Right ventricle myocardium superior (tissue), 1 donor: ENCODE measurements around the gene ATP1A2. TPM values are rescaled to one million over a fixed set of nuclear protein-coding genes. Genes with fewer than 3 reads are reported as not detected.

Experiments
- ATAC-seq: fragments of 200-7000 bp; cut with Tn5 transposase; one replicate; pipeline ENCODE4 v1.9.1; 2020; ENCODE audit warnings: mild to moderate bottlenecking; ENCODE audit not compliant: poor library complexity
- DNase-seq: peaks from one replicate; pipeline ENCODE4 v3.0.0-alpha.2; 2020
- intact Hi-C: fragments of 100-400 bp; cut with DNase I; formaldehyde crosslinking; loops from one replicate; pipeline ENCODE4 v1.11.2; 2022
- total RNA-seq: library from RNA; stranded (reverse); fragmentation: NEBNext Ultra II Directional; extraction: Animal tissue kit (Norgen Biotek cat#: 25700); gene quantifications from one replicate; pipeline ENCODE4 v1.2.1, GENCODE V29; 2021
- donor health status: DM: no; HTN: yes; CAD: no; lungs with severe emphysema.

The ATP1A2 gene
- total RNA-seq, 1 donor from 2014 or later: 210 TPM

GRCh38 chr1:160131803-160132565 is 16.4 kb downstream of the ATP1A2 start:
- DNase-seq (peak; percentile 68), ATAC-seq (peak; percentile 89)
- intact Hi-C loops: no loop called here

- intact Hi-C loops: no loop called here
- DNase-seq (no peak), ATAC-seq (no peak)
These were observed 18.6 kb downstream of the ATP1A2 start for GRCh38 chr1:160133990-160134770.

GRCh38 chr1:160134791-160135572 is 19.4 kb downstream of the ATP1A2 start:
- intact Hi-C loops: no loop called here
- DNase-seq: no peak
- ATAC-seq: no peak

DNA sequence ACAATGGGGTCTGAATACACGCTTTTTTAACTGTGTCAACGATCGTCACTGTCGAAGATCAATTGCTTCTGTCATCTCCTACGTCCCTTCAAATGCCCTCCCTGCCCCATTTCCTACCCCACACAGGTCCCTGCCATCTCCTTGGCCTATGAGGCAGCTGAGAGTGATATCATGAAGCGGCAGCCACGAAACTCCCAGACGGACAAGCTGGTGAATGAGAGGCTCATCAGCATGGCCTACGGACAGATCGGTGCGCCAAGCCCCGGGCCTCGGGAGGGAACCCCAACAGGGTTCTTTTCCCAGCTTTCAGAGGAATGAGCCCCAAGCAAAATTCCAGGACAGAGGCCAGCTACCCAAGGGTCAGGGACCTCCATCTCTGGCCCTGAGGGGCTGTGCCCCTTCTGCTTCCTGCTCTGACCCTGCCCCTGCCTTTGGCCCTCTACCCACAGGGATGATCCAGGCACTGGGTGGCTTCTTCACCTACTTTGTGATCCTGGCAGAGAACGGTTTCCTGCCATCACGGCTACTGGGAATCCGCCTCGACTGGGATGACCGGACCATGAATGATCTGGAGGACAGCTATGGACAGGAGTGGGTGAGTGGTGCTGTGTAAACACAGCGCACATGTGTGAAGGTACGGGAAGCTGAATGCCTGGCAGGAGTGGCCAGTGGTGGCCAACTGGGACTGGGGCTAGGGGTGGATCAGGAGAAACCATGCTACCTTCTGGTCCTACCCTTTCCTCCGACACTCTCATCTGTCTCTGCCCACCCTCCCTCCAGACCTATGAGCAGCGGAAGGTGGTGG is 20.8 kb downstream of the ATP1A2 start:
- ATAC-seq (no peak), DNase-seq (no peak)
- intact Hi-C loops: no loop called here

DNA sequence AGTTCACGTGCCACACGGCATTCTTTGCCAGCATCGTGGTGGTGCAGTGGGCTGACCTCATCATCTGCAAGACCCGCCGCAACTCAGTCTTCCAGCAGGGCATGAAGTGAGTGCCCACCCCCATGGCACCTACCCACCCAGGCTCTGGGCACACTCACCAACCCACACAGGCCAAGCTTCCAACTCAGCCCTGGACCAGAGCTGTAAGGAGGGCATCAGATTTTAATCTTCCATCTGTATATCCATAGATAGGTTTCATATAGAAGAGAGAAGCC is 21.3 kb downstream of the ATP1A2 start:
- DNase-seq: no peak
- no peak for ATAC-seq
- intact Hi-C loops: no loop called here

DNA sequence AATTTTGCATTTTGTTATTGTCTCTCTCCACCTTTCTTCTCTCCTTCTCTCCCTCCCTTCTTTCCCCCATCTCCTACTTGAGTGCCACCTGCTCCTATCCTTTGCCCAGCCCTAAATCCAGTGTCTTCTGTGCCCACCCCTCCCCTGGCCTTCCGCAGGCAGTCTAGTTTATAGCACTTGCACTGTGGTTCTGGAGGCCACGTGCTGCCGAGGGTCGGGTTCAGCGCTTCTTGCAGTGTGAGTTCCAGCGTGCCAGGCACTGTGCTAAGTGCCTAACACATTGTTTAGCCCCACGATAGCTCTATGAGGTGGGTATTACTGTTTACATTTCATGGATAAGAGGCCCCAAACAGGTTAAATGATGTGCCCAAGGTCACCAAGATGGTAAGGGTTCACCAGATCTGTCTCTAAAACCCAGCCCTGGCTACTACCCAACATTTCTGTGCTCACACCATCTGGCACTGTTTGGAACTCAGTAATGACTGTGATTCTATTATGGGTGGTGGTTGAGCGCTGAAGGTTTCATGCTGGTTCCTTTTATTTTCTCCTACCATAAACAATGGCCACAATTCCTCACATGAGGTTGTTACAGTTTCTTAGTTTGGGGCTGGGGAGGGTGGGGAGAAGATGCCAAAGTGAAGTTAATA is 21.8 kb downstream of the ATP1A2 start:
- ATAC-seq (no peak), DNase-seq (no peak)
- intact Hi-C loops: no loop called here

GRCh38 chr1:160139840-160140239 is 24.3 kb downstream of the ATP1A2 start:
- intact Hi-C loops: no loop called here
- ATAC-seq: no peak
- DNase-seq: no peak

- intact Hi-C loops: no loop called here
- no peak for DNase-seq
- ATAC-seq: peak; percentile 9
These were observed 28.1 kb downstream of the ATP1A2 start for GRCh38 chr1:160143695-160144094.

DNA sequence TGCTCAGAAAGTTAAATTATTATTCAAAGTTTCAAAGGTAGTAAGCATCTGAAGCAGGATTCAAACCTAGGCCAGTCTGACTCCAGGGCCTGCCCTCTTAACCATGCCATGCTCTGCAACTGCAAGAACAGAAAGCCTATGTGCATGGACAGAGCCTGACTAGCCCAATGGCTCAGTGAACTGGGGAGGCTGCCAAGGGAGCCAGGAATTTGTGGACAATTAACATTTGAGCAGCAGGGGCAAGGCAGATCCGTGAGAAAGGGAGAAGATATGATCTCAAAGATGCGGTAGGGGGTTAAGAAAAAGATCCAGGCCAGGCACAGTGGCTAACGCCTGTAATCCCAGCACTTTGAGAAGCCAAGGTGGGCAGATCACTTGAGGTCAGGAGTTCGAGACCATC is 29.4 kb downstream of the ATP1A2 start:
- ATAC-seq (no peak), DNase-seq (no peak)
- intact Hi-C loops: no loop called here

GRCh38 chr1:160146107-160146506 is 30.5 kb downstream of the ATP1A2 start:
- ATAC-seq (no peak), DNase-seq (no peak)
- intact Hi-C loops: no loop called here

- intact Hi-C loops: no loop called here
- DNase-seq (no peak), ATAC-seq (peak; percentile 46)
These were observed 32.6 kb downstream of the ATP1A2 start for GRCh38 chr1:160148121-160148520.

DNA sequence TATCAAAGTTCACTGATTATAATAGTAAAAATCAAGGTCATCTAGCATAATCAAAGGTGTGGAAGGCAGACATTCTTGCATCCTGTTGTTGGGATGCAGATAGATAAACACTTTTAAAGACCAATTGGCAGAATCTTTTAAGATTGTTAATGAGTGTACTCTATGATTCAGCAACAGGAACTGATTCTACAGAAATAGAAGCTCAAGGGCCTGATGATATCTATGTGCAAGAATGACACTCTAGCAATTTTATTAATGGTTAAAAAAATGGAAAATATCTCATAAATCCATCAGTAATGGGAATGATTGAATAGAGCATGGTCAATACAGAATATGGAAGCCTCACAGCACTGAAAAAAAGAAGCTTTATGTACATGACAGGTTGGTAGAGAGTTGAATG is 33.7 kb downstream of the ATP1A2 start:
- intact Hi-C loops: no loop called here
- no peak for DNase-seq
- ATAC-seq: no peak

GRCh38 chr1:160149716-160150115 is 34.2 kb downstream of the ATP1A2 start:
- no peak for ATAC-seq
- intact Hi-C loops: no loop called here
- DNase-seq: no peak

- intact Hi-C loops: no loop called here
- DNase-seq: no peak
- no peak for ATAC-seq
These were observed 35.7 kb downstream of the ATP1A2 start, which contains the start of gene ATP1A4 for GRCh38 chr1:160151303-160151702. Gene ATP1A4 (plus strand): TSS chr1:160151603. CDS start chr1:160152041, 438 bp downstream.

DNA sequence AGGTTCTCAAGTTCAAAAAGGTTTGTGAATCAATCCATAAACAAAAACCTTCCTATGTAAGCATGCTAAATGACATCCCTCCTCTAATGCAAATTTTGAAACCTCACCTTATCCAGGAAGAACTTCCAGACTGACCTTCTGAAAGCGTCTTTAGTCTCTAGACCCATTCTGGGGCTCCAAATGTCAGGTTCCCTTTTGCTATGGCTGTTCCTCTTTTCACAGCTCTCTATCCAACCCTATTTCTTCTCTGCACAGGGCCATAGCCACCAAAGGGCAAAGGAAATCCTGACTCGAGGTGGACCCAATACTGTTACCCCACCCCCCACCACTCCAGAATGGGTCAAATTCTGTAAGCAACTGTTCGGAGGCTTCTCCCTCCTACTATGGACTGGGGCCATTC is 39.2 kb downstream of the ATP1A2 start:
- DNase-seq (no peak), ATAC-seq (no peak)
- intact Hi-C loops: no loop called here

- no peak for ATAC-seq
- intact Hi-C loops: no loop called here
- no peak for DNase-seq
These were observed 40.8 kb downstream of the ATP1A2 start for GRCh38 chr1:160156361-160156760.

DNA sequence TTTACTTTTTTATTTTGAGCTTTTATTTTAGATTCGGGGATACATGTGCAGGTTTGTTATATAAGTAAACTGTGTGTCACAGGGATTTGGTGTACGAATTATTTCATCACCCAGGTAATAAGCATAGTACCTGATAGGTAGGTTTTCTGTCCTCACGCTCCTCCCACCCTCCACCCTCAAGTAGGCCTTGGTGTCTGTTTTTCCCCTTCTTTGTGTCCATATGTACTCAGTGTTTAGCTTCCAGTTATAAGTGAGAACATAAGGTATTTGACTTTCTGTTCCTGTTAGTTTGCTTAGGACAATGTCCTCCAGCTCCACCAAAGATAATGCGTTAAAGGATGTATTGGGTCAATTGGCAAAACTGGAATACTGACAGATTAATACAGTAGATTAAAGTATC is 41.6 kb downstream of the ATP1A2 start:
- intact Hi-C loops: no loop called here
- ATAC-seq (no peak), DNase-seq (no peak)

DNA sequence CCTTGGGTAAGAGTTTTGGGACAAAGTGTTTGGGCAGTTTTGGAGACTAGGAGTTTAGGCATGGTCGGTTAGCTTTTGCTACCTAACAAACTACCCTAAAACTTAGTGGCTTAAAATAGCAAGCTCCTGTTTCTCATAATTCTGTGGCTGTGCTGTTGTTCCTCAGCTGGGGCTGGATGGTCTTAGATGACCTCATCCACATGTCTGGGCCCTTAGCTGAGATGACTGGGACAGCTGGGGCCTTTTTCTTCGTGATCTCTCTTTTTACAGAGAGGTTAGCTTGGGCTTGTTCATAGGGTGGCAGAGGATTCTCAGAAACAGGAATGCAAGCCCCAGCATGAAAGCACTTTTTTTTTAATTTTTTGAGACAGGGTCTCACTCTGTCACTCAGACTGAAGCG is 42.5 kb downstream of the ATP1A2 start:
- no peak for DNase-seq
- intact Hi-C loops: no loop called here
- ATAC-seq: no peak
